ENCODE results near the gene OAS3. TPM values are rescaled to one million over a fixed set of nuclear protein-coding genes. Genes with fewer than 3 reads are reported as not detected.

OAS3 gene
- total and polyA plus RNA-seq, 5 experiments from 2014 or later, result 9.1 to 21.3 (median 16.8) TPM

- DNase-seq (no peak), ATAC-seq (no peak)
- POLR2A ChIA-PET, result no interaction called here
- no peak overlapping the region for H3K4me3 Mint-ChIP-seq
- H3K36me3 Mint-ChIP-seq, result peaks cover 36 to 94% (median 67%) of the 10 kb centered on the region in 3 donors
- H3K27me3 Mint-ChIP-seq, result no peaks in the 10 kb centered on the region
- H3K4me1 Mint-ChIP-seq, result peaks cover 0 to 2% (median 0%) of the 10 kb centered on the region in 4 donors
- H3K27ac Mint-ChIP-seq, result no peak overlapping the region
- H3K9me3 Mint-ChIP-seq, result peaks cover 4 to 21% (median 9%) of the 10 kb centered on the region in 9 donors
These were observed 68.9 kb downstream of the OAS3 start for GRCh38 chr12:113007166-113007565.

GRCh38 chr12:113010701-113011100 lies 72.4 kb downstream of the OAS3 start:
- ATAC-seq (no peak), DNase-seq (no peak)
- H3K27me3 Mint-ChIP-seq, result no peaks in the 10 kb centered on the region
- POLR2A ChIA-PET, result no interaction called here
- peaks cover 36 to 60% (median 55%) of the 10 kb centered on the region in 3 donors for H3K36me3 Mint-ChIP-seq
- peaks cover 4 to 21% (median 9%) of the 10 kb centered on the region in 9 donors for H3K9me3 Mint-ChIP-seq
- H3K4me3 Mint-ChIP-seq, result no peak overlapping the region
- H3K4me1 Mint-ChIP-seq, result peaks cover 0 to 7% (median under 1%) of the 10 kb centered on the region in 4 donors
- peak overlapping the region in 2 of 10 donors; percentile 20 to 72 for H3K27ac Mint-ChIP-seq

GRCh38 chr12:113014565-113014964 lies 76.3 kb downstream of the OAS3 start:
- Mint-ChIP-seq H3K36me3 (peaks cover 16 to 27% (median 23%) of the 10 kb centered on the region in 3 donors), H3K27me3 (peaks cover 0 to 4% (median 4%) of the 10 kb centered on the region in 5 donors), H3K4me3 (no peak overlapping the region), H3K27ac (peak overlapping the region in 1 of 10 donors; percentile 8), H3K9me3 (peaks cover 4 to 21% (median 9%) of the 10 kb centered on the region in 9 donors), H3K4me1 (peaks cover 0 to 7% (median under 1%) of the 10 kb centered on the region in 4 donors)
- ATAC-seq (no peak), DNase-seq (no peak)
- POLR2A ChIA-PET, result no interaction called here

GRCh38 chr12:113016796-113017195 lies 78.5 kb downstream of the OAS3 start:
- no peak overlapping the region for H3K4me3 Mint-ChIP-seq
- POLR2A ChIA-PET, result no interaction called here
- no peak overlapping the region for H3K27ac Mint-ChIP-seq
- peaks cover 0 to 6% (median under 1%) of the 10 kb centered on the region in 4 donors for H3K4me1 Mint-ChIP-seq
- ATAC-seq (no peak), DNase-seq (no peak)
- H3K36me3 Mint-ChIP-seq, result peaks cover 0 to 4% (median under 1%) of the 10 kb centered on the region in 3 donors
- peaks cover 0 to 7% (median 4%) of the 10 kb centered on the region in 5 donors for H3K27me3 Mint-ChIP-seq
- H3K9me3 Mint-ChIP-seq, result peaks cover 0 to 4% (median 0%) of the 10 kb centered on the region in 9 donors

GRCh38 chr12:113019025-113019424 lies 80.8 kb downstream of the OAS3 start:
- POLR2A ChIA-PET, result no interaction called here

GRCh38 chr12:113021500-113021899 lies 83.2 kb downstream of the OAS3 start:
- DNase-seq, result no peak
- no peak overlapping the region for H3K27ac Mint-ChIP-seq
- no peaks in the 10 kb centered on the region for H3K9me3 Mint-ChIP-seq
- H3K36me3 Mint-ChIP-seq, result no peaks in the 10 kb centered on the region
- POLR2A ChIA-PET, result no interaction called here
- no peaks in the 10 kb centered on the region for H3K4me1 Mint-ChIP-seq
- peaks cover 0 to 7% (median 4%) of the 10 kb centered on the region in 5 donors for H3K27me3 Mint-ChIP-seq
- H3K4me3 Mint-ChIP-seq, result no peak overlapping the region
- no peak for ATAC-seq

More at GRCh38 chr12:113019025-113019424, 80.8 kb downstream of the OAS3 start:
- DNase-seq, result no peak
- Mint-ChIP-seq H3K4me3 (no peak overlapping the region), H3K36me3 (no peaks in the 10 kb centered on the region), H3K27ac (no peak overlapping the region), H3K9me3 (no peaks in the 10 kb centered on the region), H3K4me1 (peaks cover 0 to 4% (median 0%) of the 10 kb centered on the region in 4 donors), H3K27me3 (peaks cover 0 to 7% (median 4%) of the 10 kb centered on the region in 5 donors)
- ATAC-seq, result no peak

Other genes starting within 250 kb of the OAS3 start
- not detected for gene RPH3A, start 146.7 kb upstream of the OAS3 start, total RNA-seq
- gene RPH3A, start 146.7 kb upstream of the OAS3 start, polyA plus RNA-seq, result not detected
- 1 to 10 TPM; 3.2 to 4.0 TPM for gene OAS1, start 31.5 kb upstream of the OAS3 start, total RNA-seq
- 10 to 100 TPM in 1 of 3 donors, 1 to 10 TPM in 2; 5.7 to 22.9 (median 9.0) TPM for gene OAS1, start 31.5 kb upstream of the OAS3 start, polyA plus RNA-seq
- gene OAS2, start 40.0 kb downstream of the OAS3 start, total RNA-seq, result 10 to 100 TPM; 40.9 to 42.8 TPM
- gene OAS2, start 40.0 kb downstream of the OAS3 start, polyA plus RNA-seq, result 10 to 100 TPM; 25.6 to 47.9 (median 25.8) TPM
- 1 to 10 TPM; 2.8 to 4.1 TPM for gene DTX1, start 118.3 kb downstream of the OAS3 start, total RNA-seq
- gene DTX1, start 118.3 kb downstream of the OAS3 start, polyA plus RNA-seq, result 1 to 10 TPM in 1 of 3 donors, under 1 TPM in 2; 0.09 to 1.5 (median 0.48) TPM
- gene RASAL1, start 197.3 kb downstream of the OAS3 start, total RNA-seq, result under 1 TPM; 0.44 to 0.47 TPM
- gene RASAL1, start 197.3 kb downstream of the OAS3 start, polyA plus RNA-seq, result under 1 TPM; 0.13 to 0.76 (median 0.23) TPM
- gene CFAP73, start 211.2 kb downstream of the OAS3 start, total RNA-seq, result under 1 TPM in 1 of 2 experiments, not detected in 1; 0.39 TPM
- gene CFAP73, start 211.2 kb downstream of the OAS3 start, polyA plus RNA-seq, result not detected
- gene DDX54, start 247.0 kb downstream of the OAS3 start, total RNA-seq, result 10 to 100 TPM; 76.1 to 81.8 TPM
- gene DDX54, start 247.0 kb downstream of the OAS3 start, polyA plus RNA-seq, result 10 to 100 TPM; 17.9 to 38.2 (median 24.3) TPM
- gene RITA1, start 247.2 kb downstream of the OAS3 start, total RNA-seq, result 10 to 100 TPM; 12.8 to 17.1 TPM
- gene RITA1, start 247.2 kb downstream of the OAS3 start, polyA plus RNA-seq, result 10 to 100 TPM; 22.9 to 26.2 (median 24.6) TPM